Heart left ventricle (tissue), 16 donors: Measurements from ENCODE around the gene COL19A1. TPM values are rescaled to one million over a fixed set of nuclear protein-coding genes. Genes with fewer than 3 reads are reported as not detected.
A peak's percentile ranks its signal among the peaks of the same experiment; 100 is the strongest.

Source experiments
- ATAC-seq, 4 donors: fragments of 200-7000 bp; cut with Tn5 transposase; one replicate each; pipeline ENCODE4 v1.9.1; 2020 to 2022; ENCODE audit warnings: moderate library complexity in 4 of 4, mild to moderate bottlenecking in 3 of 4, moderate number of reproducible peaks in 1 of 4
- DNase-seq, 5 donors: peaks; one replicate each; pipeline ENCODE4 v3.0.0-alpha.2; 2020
- H3K27ac ChIP-seq, 12 donors: fragments of 200-600 bp; sonication (generic) in 4 of 12; one replicate each; pipeline versions ENCODE4 v1.5.0 to v1.8.0; 2016 to 2022; ENCODE audit warnings: mild to moderate bottlenecking in 2 of 12
- H3K27me3 ChIP-seq, 9 donors: fragments of 200-600 bp; sonication (generic) in 2 of 9; one replicate each; pipeline versions ENCODE4 v1.5.1 to v1.8.0; 2016 to 2022; ENCODE audit warnings: mild to moderate bottlenecking in 3 of 9
- H3K36me3 ChIP-seq, 9 donors: fragments of 200-600 bp; sonication (generic) in 2 of 9; one replicate each; pipeline versions ENCODE4 v1.5.0 to v1.8.0; 2018 to 2022; ENCODE audit warnings: mild to moderate bottlenecking in 2 of 9
- H3K4me1 ChIP-seq, 12 donors: fragments of 200-600 bp; sonication (generic) in 4 of 12; one replicate each; pipeline versions ENCODE4 v1.5.0 to v1.8.0; 2016 to 2022; ENCODE audit warnings: mild to moderate bottlenecking in 3 of 12
- H3K4me3 ChIP-seq, 12 donors: fragments of 200-600 bp; sonication (generic) in 4 of 12; one replicate each; pipeline versions ENCODE4 v1.5.0 to v1.8.0; 2017 to 2022; ENCODE audit warnings: mild to moderate bottlenecking in 9 of 12, moderate library complexity in 4 of 12
- H3K9me3 ChIP-seq, 12 donors: fragments of 200-600 bp; sonication (generic) in 4 of 12; one replicate each; pipeline versions ENCODE4 v1.5.0 to v1.8.0; 2016 to 2022; ENCODE audit warnings: mild to moderate bottlenecking in 1 of 12
- CTCF ChIP-seq, 12 donors: fragments of 200-600 bp; sonication (generic) in 4 of 12; IDR thresholded peaks; one replicate each; pipeline versions ENCODE4 v1.5.0 to v1.8.0; 2018 to 2022; ENCODE audit warnings: antibody characterized with exemption in 12 of 12, mild to moderate bottlenecking in 5 of 12
- POLR2A ChIP-seq, 2 donors: fragments of 450-650 bp; IDR thresholded peaks; one replicate each; pipeline ENCODE4 v1.6.1; 2017; ENCODE audit warnings: antibody characterized with exemption in 2 of 2, mild to moderate bottlenecking in 2 of 2, moderate library complexity in 2 of 2
- WGBS, 4 donors: extraction: QIAGEN DNeasy Blood & Tissue Kit in 2 of 4; methylation state at CpG; one replicate each; pipeline versions ENCODE4 v1.1.5 to v1.1.7; 2013 to 2018; 5-methylcytosine and 5-hydroxymethylcytosine counted together
- intact Hi-C, 10 donors: fragments of 100-400 bp; cut with DNase I; formaldehyde crosslinking; loops; one replicate each; pipeline versions ENCODE4 v1.11.1 to v1.14.2; 2022
- polyA plus RNA-seq, 2 donors: library from polyadenylated mRNA; stranded (reverse); fragments of 200-250 nt; gene quantifications; one replicate each; pipeline ENCODE4 v1.2.3, GENCODE V29; 2013
- total RNA-seq, 9 donors: library from RNA; depleted of rRNA in 2 of 9; stranded (reverse); fragments of >200 nt in 2 of 9; fragmentation: NEBNext Ultra II Directional in 3 of 9; extraction: Animal tissue kit (Norgen Biotek cat#: 25700) in 3 of 9; gene quantifications; one replicate each; pipeline versions ENCODE4 v1.1.0 to v1.2.4, GENCODE V29; 2016 to 2023
- donor health status: ischemic (EF 13 %, LVEDD 7.1; RV severe dilation, severe dysfunction).
- donor health status: healthy with polysubstance abuse.
- donor health status: DM: no; HTN: yes; CAD: no.
- donor health status: DM: no; HTN: no; CAD: no.
- donor health status: ischemic (EF 25% LVEDD 6.9; RV normal size, moderate dysfunction).
- donor health status: ischemic (EF 25% LVEDD 5.7; RV mildly dilated, moderate dysfunction).
- donor health status: healthy.
- donor health status: DM: yes; HTN: yes; CAD: no.
- donor health status: ischemic (EF 35%, LVEDD 5.7; RV mildly dilated, moderate dysfunction).
- donor health status: nonischemic (EF 11% LVEDD 7.7; RV severe dilation, severe dysfunction).
- donor health status: DM: yes; HTN: yes; CAD: no.
- donor health status: PGD.
- donor health status: ischemic (EF 29% LVEDD 5.4; RV normal size, mild dysfunction).
- donor health status: nonischemic (EF 23%, LVEDD 6.1; RV moderate dilation, normal function).

The COL19A1 gene
- total and polyA plus RNA-seq, 11 donors, result 0.69 to 4.6 (median 1.6) TPM

GRCh38 chr6:70112716-70113115, 246.4 kb downstream of the COL19A1 start:
- 54 to 72% (median 63%) methylated on average over 5 of the region's 5 CpGs for WGBS, 4 donors

GRCh38 chr6:70113171-70113570, 246.8 kb downstream of the COL19A1 start:
- H3K36me3 ChIP-seq, result no peaks in the 10 kb centered on the region
- H3K27me3 ChIP-seq, result no peaks in the 10 kb centered on the region
- no peaks in the 10 kb centered on the region for H3K9me3 ChIP-seq
- ATAC-seq, result peak in 1 of 4 donors; percentile 34
- DNase-seq, result no peak
- no peak overlapping the region for H3K27ac ChIP-seq
- no peaks in the 10 kb centered on the region for H3K4me1 ChIP-seq
- 53 to 80% (median 69%) methylated on average over 1 of the region's 1 CpG for WGBS, 4 donors
- intact Hi-C loops, result loop anchor here in 1 of 10 donors (10.0 kb wide), 1 partner anchor 1478 kb away; the partner anchor contains the start of gene ADGRB3
- TF ChIP-seq POLR2A (IDR thresholded peaks at IDR 0.05), result no peak
- no peak for TF ChIP-seq CTCF (IDR thresholded peaks at IDR 0.05)
- no peak overlapping the region for H3K4me3 ChIP-seq

More at GRCh38 chr6:70112716-70113115, 246.4 kb downstream of the COL19A1 start:
- H3K4me1 ChIP-seq, result no peaks in the 10 kb centered on the region
- no peak overlapping the region for H3K4me3 ChIP-seq
- ATAC-seq, result peak in 1 of 4 donors; percentile 63
- H3K27me3 ChIP-seq, result no peaks in the 10 kb centered on the region
- DNase-seq, result peak in 1 of 5 donors; percentile 16
- H3K27ac ChIP-seq, result no peak overlapping the region
- intact Hi-C loops, result loop anchor here in 1 of 10 donors (10.0 kb wide), 1 partner anchor 1478 kb away; the partner anchor contains the start of gene ADGRB3
- H3K36me3 ChIP-seq, result no peaks in the 10 kb centered on the region
- no peaks in the 10 kb centered on the region for H3K9me3 ChIP-seq
- TF ChIP-seq CTCF (IDR thresholded peaks at IDR 0.05), result no peak
- TF ChIP-seq POLR2A (IDR thresholded peaks at IDR 0.05), result no peak

GRCh38 chr6:70118670-70119069, 252.3 kb downstream of the COL19A1 start:
- ATAC-seq (no peak), DNase-seq (no peak)
- Histone ChIP-seq H3K4me1 (no peaks in the 10 kb centered on the region), H3K4me3 (no peak overlapping the region), H3K9me3 (no peaks in the 10 kb centered on the region), H3K36me3 (no peaks in the 10 kb centered on the region), H3K27me3 (no peaks in the 10 kb centered on the region), H3K27ac (no peak overlapping the region)
- TF ChIP-seq POLR2A (IDR thresholded peaks at IDR 0.05) (no peak), CTCF (IDR thresholded peaks at IDR 0.05) (no peak)
- WGBS, 4 donors, result 42 to 68% (median 63%) methylated on average over 2 of the region's 2 CpGs
- intact Hi-C loops, result loop anchor here in 1 of 10 donors (10.0 kb wide), 1 partner anchor 1484 kb away; the partner anchor contains the start of gene ADGRB3

GRCh38 chr6:70119218-70119835, 253.0 kb downstream of the COL19A1 start:
- DNase-seq (no peak), ATAC-seq (no peak)
- no peak overlapping the region for H3K4me3 ChIP-seq
- 79 to 86% (median 82%) methylated on average over 7 of the region's 7 CpGs for WGBS, 4 donors
- H3K9me3 ChIP-seq, result no peaks in the 10 kb centered on the region
- no peak for TF ChIP-seq POLR2A (IDR thresholded peaks at IDR 0.05)
- TF ChIP-seq CTCF (IDR thresholded peaks at IDR 0.05), result no peak
- H3K27me3 ChIP-seq, result no peaks in the 10 kb centered on the region
- no peak overlapping the region for H3K27ac ChIP-seq
- H3K36me3 ChIP-seq, result no peaks in the 10 kb centered on the region
- intact Hi-C loops, result loop anchor here in 1 of 10 donors (10.0 kb wide), 1 partner anchor 1485 kb away; the partner anchor contains the start of gene ADGRB3
- no peaks in the 10 kb centered on the region for H3K4me1 ChIP-seq
